Thyroid gland (tissue), 4 donors: Measurements from ENCODE around the gene ARHGAP10. TPM values are rescaled to one million over a fixed set of nuclear protein-coding genes. Genes with fewer than 3 reads are reported as not detected.

Experiments used
- DNase-seq, 2 donors: peaks; one replicate each; pipeline ENCODE4 v3.0.0-alpha.2; 2019
- H3K27ac ChIP-seq, 3 donors: fragments of 200-600 bp; sonication (generic); 1 replicate in 2 of 3; 2 replicates in 1 of 3; pipeline ENCODE4 v1.5.1; 2016 to 2019; ENCODE audit warnings: mild to moderate bottlenecking in 1 of 3, moderate library complexity in 1 of 3
- H3K27me3 ChIP-seq: fragments of 200-600 bp; sonication (generic); one replicate; pipeline ENCODE4 v1.5.1; 2019
- H3K36me3 ChIP-seq, 2 donors: fragments of 200-600 bp; sonication (generic); one replicate each; pipeline ENCODE4 v1.5.1; 2016 to 2019
- H3K4me1 ChIP-seq, 2 donors: fragments of 200-600 bp; sonication (generic); one replicate each; pipeline ENCODE4 v1.5.1; 2017 to 2019
- H3K4me3 ChIP-seq, 3 donors: fragments of 200-600 bp; sonication (generic); replicated peaks in 1 of 3; 1 replicate in 2 of 3; 2 replicates in 1 of 3; pipeline ENCODE4 v1.5.1; 2016; ENCODE audit warnings: mild to moderate bottlenecking in 1 of 3
- H3K9me3 ChIP-seq: fragments of 200-600 bp; sonication (generic); one replicate; pipeline ENCODE4 v1.5.1; 2017
- CTCF ChIP-seq, 6 experiments: fragments of 200-600 bp in 3 of 6; fragments of 450-650 bp in 3 of 6; sonication (generic) in 3 of 6; IDR thresholded peaks; one replicate each; pipeline ENCODE4 v1.5.1; 2016 to 2019; ENCODE audit warnings: antibody characterized with exemption in 6 of 6, mild to moderate bottlenecking in 2 of 6, inconsistent platforms in 1 of 6, moderate library complexity in 1 of 6
- POLR2A ChIP-seq, 2 donors: fragments of 450-650 bp; IDR thresholded peaks; one replicate each; pipeline ENCODE4 v1.6.1; 2017; ENCODE audit warnings: antibody characterized with exemption in 2 of 2, mild to moderate bottlenecking in 2 of 2, moderate library complexity in 1 of 2
- WGBS, 2 donors: methylation state at CpG; one replicate each; pipeline ENCODE4 v1.1.5; 2017; 5-methylcytosine and 5-hydroxymethylcytosine counted together
- intact Hi-C: fragments of 100-400 bp; cut with DNase I; formaldehyde crosslinking; loops from one replicate; pipeline ENCODE4 v1.15.1; 2023
- total RNA-seq, 4 donors: library from RNA; depleted of rRNA; stranded (reverse); fragments of >200 nt; gene quantifications; one replicate each; pipeline ENCODE4 v1.2.3, GENCODE V29; 2016

The ARHGAP10 gene
- total RNA-seq, 4 donors from 2014 or later: 39.5 to 78.4 (median 42.0) TPM

- H3K4me3 ChIP-seq: no peak overlapping the region
- TF ChIP-seq CTCF (IDR thresholded peaks at IDR 0.05): no peak
- H3K36me3 ChIP-seq: no peaks in the 10 kb centered on the region
- no peak overlapping the region for H3K27ac ChIP-seq
- H3K4me1 ChIP-seq: peaks cover 37 to 69% of the 10 kb centered on the region in 2 donors
- no peaks in the 10 kb centered on the region for H3K27me3 ChIP-seq
- WGBS, 2 donors: 75 to 77% methylated on average over 3 of the region's 3 CpGs
- no peak for DNase-seq
- intact Hi-C loops: no loop called here
- H3K9me3 ChIP-seq: no peaks in the 10 kb centered on the region
Observed at GRCh38 chr4:147788791-147789190, 56.9 kb downstream of the ARHGAP10 start.

- Histone ChIP-seq H3K27ac (no peak overlapping the region), H3K4me3 (no peak overlapping the region), H3K27me3 (no peaks in the 10 kb centered on the region), H3K4me1 (peaks cover 37 to 72% of the 10 kb centered on the region in 2 donors), H3K9me3 (no peaks in the 10 kb centered on the region), H3K36me3 (no peaks in the 10 kb centered on the region)
- no peak for DNase-seq
- intact Hi-C loops: no loop called here
- TF ChIP-seq POLR2A (IDR thresholded peaks at IDR 0.05): no peak
- 73 to 90% methylated on average over 2 of the region's 2 CpGs for WGBS, 2 donors
Observed at GRCh38 chr4:147789596-147789995, 57.7 kb downstream of the ARHGAP10 start.

- no peaks in the 10 kb centered on the region for H3K27me3 ChIP-seq
- TF ChIP-seq POLR2A (IDR thresholded peaks at IDR 0.05) (no peak), CTCF (IDR thresholded peaks at IDR 0.05) (no peak)
- DNase-seq: no peak
- H3K9me3 ChIP-seq: no peaks in the 10 kb centered on the region
- H3K36me3 ChIP-seq: no peaks in the 10 kb centered on the region
- H3K4me1 ChIP-seq: peaks cover 32 to 67% of the 10 kb centered on the region in 2 donors
- no peak overlapping the region for H3K4me3 ChIP-seq
- H3K27ac ChIP-seq: no peak overlapping the region
- WGBS, 2 donors: 66 to 71% methylated on average over 2 of the region's 2 CpGs
- intact Hi-C loops: no loop called here
Observed at GRCh38 chr4:147790412-147790811, 58.5 kb downstream of the ARHGAP10 start.

GRCh38 chr4:147791341-147791740 lies 59.5 kb downstream of the ARHGAP10 start:
- DNase-seq: no peak
- Histone ChIP-seq H3K4me1 (peaks cover 23 to 58% of the 10 kb centered on the region in 2 donors), H3K36me3 (no peaks in the 10 kb centered on the region), H3K4me3 (no peak overlapping the region), H3K27me3 (no peaks in the 10 kb centered on the region), H3K27ac (no peak overlapping the region), H3K9me3 (no peaks in the 10 kb centered on the region)
- intact Hi-C loops: no loop called here
- WGBS, 2 donors: 93 to 99% methylated on average over 17 of the region's 17 CpGs
- TF ChIP-seq POLR2A (IDR thresholded peaks at IDR 0.05) (no peak), CTCF (IDR thresholded peaks at IDR 0.05) (no peak)

GRCh38 chr4:147791865-147792264 lies 60.0 kb downstream of the ARHGAP10 start:
- no peak for TF ChIP-seq POLR2A (IDR thresholded peaks at IDR 0.05)
- no peak for TF ChIP-seq CTCF (IDR thresholded peaks at IDR 0.05)
- no peaks in the 10 kb centered on the region for H3K9me3 ChIP-seq
- peaks cover 19 to 52% of the 10 kb centered on the region in 2 donors for H3K4me1 ChIP-seq
- no peaks in the 10 kb centered on the region for H3K27me3 ChIP-seq
- H3K4me3 ChIP-seq: no peak overlapping the region
- no peak for DNase-seq
- H3K27ac ChIP-seq: no peak overlapping the region
- WGBS, 2 donors: 93% methylated on average over 8 of the region's 8 CpGs
- intact Hi-C loops: no loop called here
- H3K36me3 ChIP-seq: no peaks in the 10 kb centered on the region
